HEK293T (cell line): ENCODE data around the gene PSPN.

Experiments used
- BHLHE40 ChIP-seq: fragments of 450-650 bp; IDR thresholded peaks from 2 replicates; pipeline ENCODE4 v1.6.1; 2016; ENCODE audit warnings: mild to moderate bottlenecking, moderate library complexity, borderline replicate concordance
- CTBP1 ChIP-seq: fragments of 450-650 bp; IDR thresholded peaks from 2 replicates; pipeline ENCODE4 v1.6.1; 2016; ENCODE audit warnings: borderline replicate concordance
- ELF4 ChIP-seq: fragments of 450-650 bp; IDR thresholded peaks from 2 replicates; pipeline ENCODE4 v1.6.1; 2017; ENCODE audit warnings: antibody characterized with exemption
- FOXA1 ChIP-seq: fragments of 450-650 bp; IDR thresholded peaks from 2 replicates; pipeline ENCODE4 v1.6.1; 2016; ENCODE audit warnings: mild to moderate bottlenecking
- FOXK2 ChIP-seq: fragments of 450-650 bp; IDR thresholded peaks from 2 replicates; pipeline ENCODE4 v1.6.1; 2016; ENCODE audit warnings: mild to moderate bottlenecking
- FOXM1 ChIP-seq: fragments of 450-650 bp; IDR thresholded peaks from 2 replicates; pipeline ENCODE4 v1.6.1; 2017; ENCODE audit warnings: mild to moderate bottlenecking, borderline replicate concordance
- HDGF ChIP-seq: fragments of 450-650 bp; IDR thresholded peaks from 2 replicates; pipeline ENCODE4 v1.6.1; 2017; ENCODE audit warnings: antibody characterized with exemption, borderline replicate concordance
- LEF1 ChIP-seq: fragments of 450-650 bp; IDR thresholded peaks from 2 replicates; pipeline ENCODE4 v1.6.1; 2017; ENCODE audit warnings: mild to moderate bottlenecking, borderline replicate concordance
- PKNOX1 ChIP-seq: fragments of 450-650 bp; IDR thresholded peaks from 2 replicates; pipeline ENCODE4 v1.6.1; 2016
- SP1 ChIP-seq: fragments of 450-650 bp; IDR thresholded peaks from 2 replicates; pipeline ENCODE4 v1.6.1; 2017
- SUZ12 ChIP-seq: fragments of 450-650 bp; IDR thresholded peaks from 2 replicates; pipeline ENCODE4 v1.6.1; 2016; ENCODE audit warnings: mild to moderate bottlenecking
- TARDBP ChIP-seq: fragments of 450-650 bp; IDR thresholded peaks from 2 replicates; pipeline ENCODE4 v1.6.1; 2016

- TF ChIP-seq BHLHE40 (no peak), PKNOX1 (no peak), ELF4 (no peak), HDGF (no peak), CTBP1 (no peak), SP1 (no peak), FOXA1 (no peak), SUZ12 (no peak), LEF1 (no peak), FOXM1 (no peak), TARDBP (no peak), FOXK2 (no peak)
Measured at GRCh38 chr19:6392221-6393073, 16.7 kb upstream of the PSPN start.
